22Rv1 (cell line): Measurements from ENCODE around the gene AP5M1.

ENCODE experiments used
- ZFX ChIP-seq: fragments of 450-650 bp; IDR thresholded peaks from 2 replicates; pipeline ENCODE4 v1.6.1; 2017; ENCODE audit warnings: antibody characterized with exemption, borderline replicate concordance
- TF ChIP-seq, protein P1 (sequence below): fragments of 450-650 bp; IDR thresholded peaks from 2 replicates; pipeline ENCODE4 v1.5.1; 2017; ENCODE audit warnings: mild to moderate bottlenecking

- TF ChIP-seq, protein P1, sequence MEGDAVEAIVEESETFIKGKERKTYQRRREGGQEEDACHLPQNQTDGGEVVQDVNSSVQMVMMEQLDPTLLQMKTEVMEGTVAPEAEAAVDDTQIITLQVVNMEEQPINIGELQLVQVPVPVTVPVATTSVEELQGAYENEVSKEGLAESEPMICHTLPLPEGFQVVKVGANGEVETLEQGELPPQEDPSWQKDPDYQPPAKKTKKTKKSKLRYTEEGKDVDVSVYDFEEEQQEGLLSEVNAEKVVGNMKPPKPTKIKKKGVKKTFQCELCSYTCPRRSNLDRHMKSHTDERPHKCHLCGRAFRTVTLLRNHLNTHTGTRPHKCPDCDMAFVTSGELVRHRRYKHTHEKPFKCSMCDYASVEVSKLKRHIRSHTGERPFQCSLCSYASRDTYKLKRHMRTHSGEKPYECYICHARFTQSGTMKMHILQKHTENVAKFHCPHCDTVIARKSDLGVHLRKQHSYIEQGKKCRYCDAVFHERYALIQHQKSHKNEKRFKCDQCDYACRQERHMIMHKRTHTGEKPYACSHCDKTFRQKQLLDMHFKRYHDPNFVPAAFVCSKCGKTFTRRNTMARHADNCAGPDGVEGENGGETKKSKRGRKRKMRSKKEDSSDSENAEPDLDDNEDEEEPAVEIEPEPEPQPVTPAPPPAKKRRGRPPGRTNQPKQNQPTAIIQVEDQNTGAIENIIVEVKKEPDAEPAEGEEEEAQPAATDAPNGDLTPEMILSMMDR = no peak
- no peak for TF ChIP-seq ZFX
Observed at GRCh38 chr14:57232006-57232405, 36.8 kb upstream of the AP5M1 start.
